Measurements from ENCODE around the gene NPTN.
"Not testable (repeated sequence)": the region's sequence is repeated elsewhere in the genome, so short reads cannot be mapped to it uniquely, and the experiment has no call there.

The NPTN gene

DNA sequence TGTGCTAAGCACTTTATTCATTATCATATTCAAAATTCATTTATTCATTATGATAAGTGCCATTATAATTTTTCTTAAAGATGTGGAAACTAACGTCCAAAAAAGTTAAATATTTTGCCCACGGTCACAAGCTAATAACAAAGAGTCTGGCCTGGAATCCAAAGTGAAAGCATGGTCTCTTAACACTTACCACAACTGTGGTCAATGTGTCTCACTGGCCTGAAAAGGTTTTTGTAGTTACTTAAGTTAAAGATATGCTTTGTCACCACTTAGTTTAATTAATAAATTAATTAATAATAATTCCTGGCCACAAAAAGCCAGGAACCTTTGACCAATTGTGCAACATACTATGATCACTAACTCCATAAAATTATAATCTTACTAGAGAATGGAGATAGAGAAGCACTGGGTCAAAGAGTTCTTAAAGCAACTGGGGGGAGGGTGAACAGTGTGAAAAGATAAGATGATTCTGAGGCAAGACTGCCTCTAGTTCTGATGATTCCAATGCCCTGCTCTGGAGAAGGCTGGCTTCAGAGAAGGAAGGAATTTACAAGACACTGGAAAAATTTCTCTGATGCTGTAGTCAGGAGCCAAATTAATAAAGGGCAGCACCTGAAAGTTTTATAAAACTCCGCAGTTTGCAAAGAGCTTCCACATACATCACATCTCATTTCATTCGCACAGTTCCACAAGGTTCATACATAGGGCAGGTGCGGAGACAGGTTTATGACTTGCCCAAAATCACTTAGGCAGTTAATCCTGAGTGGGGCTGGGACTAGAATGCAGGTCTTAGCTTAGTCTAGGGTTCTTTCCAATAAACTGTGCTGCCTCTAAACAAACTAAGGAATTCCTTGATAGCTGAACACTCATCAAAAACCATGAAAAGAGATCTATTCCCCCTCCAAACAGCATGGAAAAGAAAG, 32.5 kb downstream of the NPTN start:
- no peak for DNase-seq

DNA sequence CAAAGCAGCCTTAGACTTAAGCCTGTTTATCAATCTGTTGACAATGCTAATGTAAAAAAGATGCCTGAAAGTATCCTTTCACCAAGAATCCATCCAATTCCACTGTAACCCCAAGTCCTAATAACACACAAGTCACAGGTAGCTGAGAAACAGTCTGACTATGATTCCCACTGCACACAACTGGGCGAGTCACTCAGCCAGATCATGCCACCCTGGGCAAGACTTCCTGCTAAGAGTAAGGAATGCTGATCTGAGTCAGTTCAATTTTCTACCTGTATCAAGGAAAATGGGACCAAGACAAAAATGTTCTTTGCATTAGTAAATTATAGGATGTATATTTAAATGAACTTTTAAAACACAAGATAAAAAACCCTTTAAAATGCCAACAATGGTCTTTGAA, 33.3 kb downstream of the NPTN start:
- DNase-seq = no peak

DNA sequence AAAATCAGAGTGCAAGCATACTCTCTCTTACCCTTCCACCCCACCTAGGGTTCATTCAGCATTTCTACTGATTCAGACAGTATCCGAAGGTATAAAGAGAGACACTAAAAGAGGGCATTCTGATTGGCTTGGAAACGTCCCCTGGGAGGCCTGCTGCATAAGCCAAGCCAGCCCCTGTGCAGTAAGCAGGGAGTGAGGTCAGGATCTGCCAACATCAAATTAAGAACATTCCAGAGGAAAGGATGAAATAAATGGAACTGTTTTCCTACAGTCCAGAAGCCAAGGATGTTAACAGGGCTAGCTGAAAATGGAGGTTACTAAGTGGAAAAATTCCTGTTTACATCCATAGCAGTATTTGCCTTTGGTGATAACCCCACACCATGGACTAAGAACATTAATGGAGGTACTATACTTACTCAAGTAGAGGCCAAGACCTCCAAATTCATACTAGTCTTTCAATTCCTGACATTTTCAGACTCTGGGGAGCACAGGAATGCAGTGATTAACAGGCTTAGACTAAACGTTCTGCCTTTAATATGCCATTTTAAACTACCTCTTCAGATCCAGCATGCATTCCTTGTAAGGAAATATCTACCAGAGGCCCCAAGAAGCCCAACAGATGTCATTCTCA, 34.5 kb downstream of the NPTN start:
- no peak for DNase-seq

DNA sequence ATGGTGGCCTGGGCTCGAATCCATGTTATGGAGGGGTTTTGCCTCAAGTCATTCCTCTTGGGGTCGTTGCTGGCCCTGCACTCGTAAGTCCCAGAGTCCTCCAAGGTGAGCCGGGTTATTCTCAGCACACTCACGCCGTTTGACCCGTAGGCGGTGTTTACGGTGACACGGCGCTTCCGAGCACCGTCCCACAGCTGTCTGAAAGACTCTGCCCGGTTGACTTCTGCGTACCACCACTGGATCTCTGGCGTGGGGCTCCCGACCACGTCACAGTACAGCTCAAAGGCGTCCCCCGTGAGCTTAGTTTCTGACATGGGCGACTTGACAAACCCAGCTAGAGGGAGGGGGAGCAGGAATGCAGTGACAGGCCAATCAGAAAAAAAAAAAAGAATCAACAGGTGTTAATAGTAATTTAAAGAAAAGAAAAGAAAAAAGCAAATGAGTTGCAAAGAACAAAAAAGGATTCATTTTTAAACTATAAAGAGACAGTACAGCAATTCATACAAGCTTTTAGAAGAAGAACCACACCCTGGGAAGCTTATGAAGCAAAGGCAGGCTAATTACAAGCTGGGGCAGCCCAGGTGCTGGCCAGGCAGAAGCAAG, 36.1 kb downstream of the NPTN start:
- no peak for DNase-seq

DNA sequence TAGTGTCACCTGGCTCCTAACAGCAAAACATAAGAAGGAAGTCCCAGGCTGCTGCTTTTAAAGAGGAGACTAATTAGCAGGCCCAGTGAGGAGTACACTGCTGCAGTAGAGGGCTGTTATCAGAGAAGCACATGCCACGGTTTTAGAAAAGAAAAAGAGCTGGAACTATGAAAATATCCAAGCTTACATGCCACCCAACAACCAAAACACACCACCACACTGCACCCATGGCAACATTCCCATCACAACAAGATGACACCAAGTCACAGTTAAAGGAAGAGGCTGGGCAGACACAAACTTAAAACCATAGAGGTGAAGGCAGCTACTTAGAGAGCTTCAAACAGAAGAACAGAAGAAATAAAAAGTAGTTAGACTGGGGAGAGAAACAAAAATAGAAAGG, 37.0 kb downstream of the NPTN start:
- DNase-seq = no peak

DNA sequence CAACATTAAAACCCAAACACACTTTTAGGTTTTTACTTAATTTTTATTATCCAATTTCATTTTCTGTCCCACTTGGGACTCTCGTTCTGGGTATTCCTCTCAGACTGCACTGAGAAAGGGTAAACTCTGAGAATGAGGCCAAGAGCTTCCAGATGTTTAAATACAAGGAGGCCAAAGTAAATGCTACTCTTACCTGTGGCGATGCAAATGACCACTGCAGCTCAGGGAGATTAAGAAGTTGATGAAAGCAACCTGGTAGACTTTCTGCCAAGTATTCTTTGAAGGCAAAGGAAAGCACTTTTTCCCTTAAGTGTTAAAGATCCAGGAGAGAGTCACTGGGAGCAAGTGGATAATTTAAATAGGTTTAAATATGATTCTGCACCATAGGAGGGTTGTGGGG, 39.1 kb downstream of the NPTN start:
- DNase-seq = no peak

DNA sequence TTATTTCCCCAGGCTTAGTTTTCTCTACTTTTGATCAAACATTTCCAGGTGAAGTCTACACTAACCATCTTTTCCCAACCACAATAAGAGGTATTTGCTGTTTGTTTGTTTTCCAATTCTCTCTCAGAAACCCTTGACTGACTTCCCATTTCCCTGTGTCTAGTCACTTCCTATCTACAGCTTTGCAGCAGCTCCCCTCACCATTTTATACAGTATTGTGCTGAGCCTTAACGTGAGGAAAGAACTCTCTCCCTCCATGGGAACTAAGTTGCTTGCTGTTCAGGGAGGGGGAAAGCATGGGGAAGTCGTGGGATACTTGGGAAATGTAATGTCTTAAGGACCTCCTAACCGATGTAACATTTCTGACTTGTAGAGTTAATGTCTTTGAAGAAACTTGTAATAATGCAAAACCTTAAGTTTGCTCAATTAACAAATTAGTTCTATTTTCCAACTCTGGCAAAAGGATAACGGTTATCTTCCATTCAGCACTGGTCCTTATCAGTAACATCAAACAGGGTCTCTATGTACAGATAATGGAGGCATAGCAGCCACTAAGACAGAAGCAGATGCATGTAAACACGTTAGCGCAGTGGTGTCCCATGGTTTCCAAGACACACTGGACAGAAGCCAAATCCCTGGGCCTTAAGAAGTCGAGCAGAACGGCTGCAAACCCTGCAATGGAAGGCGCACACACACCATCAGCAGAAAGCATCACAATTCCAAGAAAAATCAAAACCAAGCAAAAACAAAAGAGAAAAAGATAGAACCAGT, 39.7 kb downstream of the NPTN start:
- DNase-seq = peak; percentile 20

DNA sequence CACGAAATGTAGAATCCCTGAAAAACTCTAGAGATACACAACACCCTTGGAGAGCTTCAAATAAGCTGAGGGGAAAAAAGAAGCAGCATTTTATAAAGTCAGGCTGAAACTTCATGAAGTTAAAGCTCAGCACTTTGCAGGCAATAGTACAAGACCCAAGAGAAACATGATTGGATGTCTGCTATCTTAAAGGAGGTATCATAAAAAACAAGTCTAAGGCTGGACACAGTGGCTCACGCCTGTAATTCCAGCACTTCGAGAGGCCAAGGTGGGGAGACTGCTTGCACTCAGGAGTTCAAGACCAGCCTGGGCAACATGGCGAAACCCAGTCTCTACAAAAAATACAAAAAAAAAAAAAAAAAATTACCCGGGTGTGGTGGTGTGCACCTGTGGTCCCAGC, 42.9 kb downstream of the NPTN start:
- DNase-seq = no peak

DNA sequence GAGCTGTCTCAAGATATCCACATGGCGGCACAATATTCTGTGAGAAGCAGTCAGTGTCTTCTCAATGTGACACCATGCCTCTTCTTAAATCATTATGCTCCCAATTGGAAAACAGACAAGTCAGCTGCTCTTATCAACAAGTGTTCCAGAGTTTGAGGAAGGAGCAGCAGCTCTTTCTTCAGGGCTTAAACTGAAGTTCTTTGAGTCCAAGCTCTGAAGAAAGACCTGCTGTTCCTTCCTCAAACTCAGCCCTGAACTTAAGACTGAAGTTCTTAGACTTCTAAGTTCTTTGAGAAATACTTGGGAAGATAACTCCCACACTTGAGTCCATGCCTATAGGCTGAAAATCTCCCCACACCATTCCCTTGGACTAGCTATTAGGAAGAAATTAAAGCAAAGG, 43.4 kb downstream of the NPTN start:
- DNase-seq = no peak

DNA sequence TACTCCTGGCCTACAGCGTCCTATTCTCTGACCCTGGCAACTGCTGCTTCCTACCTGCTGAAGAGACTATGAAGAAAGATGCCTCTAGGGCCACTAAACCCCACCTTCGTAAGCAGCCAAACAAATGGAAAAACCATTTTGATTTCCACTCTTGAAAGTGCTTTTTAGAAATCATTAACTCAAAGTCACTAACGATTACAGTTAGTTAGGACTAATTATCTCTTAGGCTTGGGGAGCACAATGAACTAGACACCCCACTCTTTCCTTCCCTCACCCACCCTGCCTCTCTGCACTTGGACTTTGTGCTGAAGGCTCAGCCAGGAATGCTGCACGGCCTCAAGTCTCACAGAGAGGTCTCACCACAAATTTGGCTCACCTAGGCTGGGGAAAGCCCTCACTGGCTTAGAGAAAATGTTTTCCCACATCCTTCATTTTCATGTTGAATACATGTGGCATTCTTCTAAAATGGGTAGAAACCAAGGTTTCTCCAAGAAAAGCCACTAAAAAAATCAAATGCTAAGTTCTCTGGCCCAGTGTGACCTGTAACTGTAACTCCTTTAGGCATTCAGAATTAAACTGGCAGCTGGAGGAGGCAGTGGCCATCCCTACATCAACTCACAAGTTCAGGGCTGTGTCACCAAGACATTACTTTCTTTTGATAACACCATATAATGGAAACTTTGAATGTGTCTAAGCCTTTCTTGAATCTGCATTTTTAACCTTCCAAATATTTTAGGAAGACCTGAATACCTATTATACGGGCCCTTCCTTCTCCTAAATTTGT, 47.1 kb downstream of the NPTN start:
- DNase-seq = no peak

DNA sequence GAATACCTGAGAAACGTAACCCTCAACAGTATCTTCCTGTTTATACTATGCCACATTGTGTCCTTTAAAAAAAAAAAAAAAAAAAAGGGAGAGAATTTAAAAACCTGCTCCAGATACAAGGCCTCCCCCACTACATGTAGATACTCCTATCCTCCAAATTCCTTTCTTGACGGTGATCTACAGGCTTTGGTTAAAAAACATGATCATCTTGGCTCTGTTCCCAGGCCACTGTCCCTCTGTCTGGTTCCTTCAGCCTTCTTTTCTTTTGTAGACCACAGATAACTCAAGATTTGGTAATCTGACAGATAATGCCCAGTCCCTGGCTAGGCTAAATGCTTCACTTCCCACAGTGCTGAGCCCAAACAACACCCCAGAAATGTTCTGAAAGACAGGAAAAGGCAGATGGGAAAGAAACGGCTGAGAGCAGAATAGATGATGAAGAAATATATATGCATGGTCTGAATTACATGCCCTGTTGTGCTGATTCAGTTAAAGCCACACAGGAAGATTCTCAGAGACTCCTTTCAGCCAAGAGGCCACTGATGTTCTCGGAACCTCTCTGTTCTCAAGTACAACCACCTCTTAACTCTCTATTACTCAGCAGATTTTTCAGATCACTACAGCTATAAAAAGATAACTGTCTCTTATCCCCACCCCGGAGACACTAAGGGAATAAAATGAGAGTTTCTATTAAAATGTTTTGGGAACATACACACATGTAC, 48.3 kb downstream of the NPTN start:
- DNase-seq = no peak

DNA sequence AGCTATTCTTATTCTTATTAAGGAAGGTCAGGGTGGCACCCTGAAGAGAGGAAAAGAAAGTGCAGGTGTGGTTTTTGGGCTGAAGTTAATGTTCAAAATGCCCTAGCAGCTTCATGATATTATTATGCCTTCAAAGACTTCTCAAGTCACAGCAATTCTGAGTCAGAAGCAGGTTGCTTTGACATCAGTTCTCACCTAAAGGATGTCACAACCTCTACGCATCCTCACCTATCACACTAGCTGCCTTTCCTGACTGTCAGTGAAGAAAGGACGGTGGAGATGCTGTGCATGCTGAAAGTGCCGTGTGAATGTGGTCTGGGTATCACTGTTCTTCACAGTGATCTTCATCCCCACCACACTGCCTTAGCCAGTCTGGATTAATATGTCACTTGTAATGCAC, 49.6 kb downstream of the NPTN start:
- no peak for DNase-seq

DNA sequence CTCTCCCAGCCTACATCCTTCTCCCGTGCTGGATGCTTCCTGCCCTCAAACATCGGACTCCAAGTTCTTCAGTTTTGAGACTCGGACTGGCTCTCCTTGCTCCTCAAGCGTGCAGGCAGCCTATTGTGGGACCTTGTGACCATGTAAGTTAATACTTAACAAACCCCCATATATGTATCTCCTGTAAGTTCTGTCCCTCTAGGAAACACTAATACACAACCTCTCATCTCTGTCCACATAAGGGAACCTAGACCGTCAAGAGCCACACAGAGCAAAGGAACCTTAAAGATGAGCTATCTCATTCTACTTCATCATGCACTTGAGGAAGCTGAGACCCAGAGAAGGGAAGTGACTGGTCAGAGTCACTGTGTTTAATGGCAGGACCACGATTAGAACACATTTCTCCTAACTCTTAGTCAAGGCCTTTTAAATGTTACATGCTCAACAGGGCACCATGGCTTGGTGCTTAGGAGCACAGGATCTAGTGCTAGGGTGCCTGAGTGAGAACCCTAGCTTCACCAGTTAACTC, 50.3 kb downstream of the NPTN start:
- DNase-seq = no peak

DNA sequence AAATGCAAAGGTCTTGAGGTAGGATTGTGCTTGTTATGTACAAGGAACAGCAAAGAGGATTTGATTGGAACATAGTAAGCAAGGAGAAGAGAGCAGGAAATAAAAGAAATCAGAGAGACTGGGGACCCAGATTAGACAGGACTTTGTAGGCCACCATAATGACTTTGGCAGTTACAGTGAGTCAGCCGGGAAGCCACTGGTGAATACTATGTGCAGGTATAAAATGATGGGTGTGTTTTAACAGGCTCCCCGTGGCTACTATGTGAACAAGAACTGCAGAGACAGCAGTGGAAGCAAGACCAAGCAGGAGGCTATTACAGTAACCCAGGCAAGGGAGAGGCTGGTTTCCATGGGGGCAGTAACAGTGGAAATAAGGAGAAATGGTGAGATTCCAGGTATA, 55.2 kb downstream of the NPTN start:
- no peak for DNase-seq

DNA sequence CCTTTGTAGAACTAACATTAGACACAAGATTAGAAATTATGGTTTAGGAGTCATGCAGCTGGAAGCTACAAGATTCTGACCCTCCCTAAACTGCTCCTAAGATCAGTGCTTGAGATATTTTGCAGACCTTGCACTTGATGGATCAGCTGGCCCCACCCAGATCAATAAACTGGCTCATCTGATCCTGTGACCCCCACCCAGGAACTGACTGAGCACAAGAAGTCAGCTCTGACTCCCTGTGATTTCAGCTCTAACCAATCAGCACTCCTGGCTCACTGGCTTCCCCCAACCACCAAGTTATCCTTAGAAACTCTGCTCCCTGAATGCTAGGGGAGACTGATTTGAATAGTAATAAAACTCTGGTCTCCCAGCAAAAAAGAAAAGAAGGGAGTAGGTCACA, 55.6 kb downstream of the NPTN start:
- not testable (repeated sequence) for DNase-seq

DNA sequence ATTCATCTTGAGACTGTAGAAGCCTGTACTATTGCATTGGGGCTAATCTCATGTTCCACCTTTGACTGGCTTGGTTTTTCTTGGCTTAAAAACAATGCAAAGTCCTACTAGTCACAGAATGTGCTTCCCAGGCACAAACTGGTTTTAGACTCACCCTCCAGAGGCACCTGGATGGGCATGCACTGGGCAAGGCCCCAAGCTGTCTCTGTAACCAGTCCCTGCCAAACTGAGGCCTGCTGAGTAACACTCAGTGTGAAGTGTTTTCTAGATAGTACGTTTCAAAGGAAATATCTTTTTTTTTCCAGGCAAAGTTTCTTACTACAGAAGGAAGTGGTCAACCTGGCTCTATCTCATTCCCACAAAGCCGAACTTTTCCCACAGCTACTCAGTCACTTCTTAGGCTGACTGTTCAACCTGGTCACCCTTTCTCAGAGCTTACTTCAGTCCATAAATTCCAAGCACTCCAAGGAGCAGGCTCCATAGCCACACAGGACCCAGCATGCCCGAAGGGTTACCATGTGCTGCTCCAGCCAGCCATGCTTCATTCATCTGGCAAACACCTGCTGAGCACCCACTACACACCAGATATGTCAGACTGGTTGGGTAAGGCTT, 57.4 kb downstream of the NPTN start:
- no peak for DNase-seq

DNA sequence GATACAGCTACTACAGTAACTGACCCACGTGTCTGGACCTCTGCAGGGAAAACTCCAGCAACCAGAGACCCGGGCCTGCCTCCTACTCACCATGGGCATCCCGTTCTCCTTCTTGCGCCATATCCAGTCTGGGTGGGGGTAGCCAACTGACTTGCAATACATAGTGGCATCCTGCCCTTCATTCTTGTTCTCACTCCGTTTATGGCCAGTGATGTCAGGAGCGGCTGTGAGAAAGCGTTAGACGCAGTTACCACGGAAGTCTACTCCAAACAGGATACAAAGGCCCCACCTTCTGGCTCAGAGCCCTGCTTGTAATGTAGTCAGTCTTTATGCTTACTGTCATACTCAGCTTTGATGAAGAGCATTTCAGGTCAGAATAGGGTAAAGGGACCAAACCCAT, 59.6 kb downstream of the NPTN start:
- DNase-seq = no peak

DNA sequence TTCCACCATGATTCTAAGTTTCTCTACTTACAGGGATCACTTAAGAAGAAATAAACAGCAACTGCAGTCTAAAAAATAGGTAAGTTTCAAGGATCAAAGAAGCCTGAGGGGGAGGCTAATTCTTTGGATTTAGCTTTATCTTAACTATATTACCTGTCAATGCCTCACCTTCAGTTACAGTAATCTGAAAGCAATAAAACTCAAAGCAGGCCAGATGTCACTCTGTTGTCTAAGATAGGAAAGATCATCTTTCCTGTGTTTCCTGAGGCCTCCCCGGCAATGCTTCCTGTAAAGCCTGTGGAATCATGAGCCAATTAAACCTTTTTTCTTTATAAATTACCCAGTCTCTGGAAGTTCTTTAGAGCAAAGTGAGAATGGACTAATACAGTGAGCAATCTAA, 60.2 kb downstream of the NPTN start:
- DNase-seq = no peak

DNA sequence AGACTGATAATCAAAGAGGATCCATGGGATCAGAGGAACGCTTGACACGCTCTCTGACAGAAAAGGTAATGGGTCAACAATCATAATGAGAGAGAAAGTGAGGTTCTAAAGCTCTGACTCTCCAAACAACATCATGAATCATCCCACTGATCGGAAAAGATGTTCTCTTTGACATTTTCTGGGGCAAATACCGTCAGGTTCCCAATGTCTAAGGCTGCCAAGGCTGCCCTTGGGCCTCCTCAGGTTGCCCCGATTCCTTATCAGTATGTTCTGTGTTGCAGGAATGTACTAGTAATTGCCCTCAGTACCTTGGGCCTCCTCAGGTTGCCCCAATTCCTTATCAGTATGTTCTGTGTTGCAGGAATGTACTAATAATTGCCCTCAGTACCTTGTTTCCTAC, 60.9 kb downstream of the NPTN start:
- DNase-seq = no peak

DNA sequence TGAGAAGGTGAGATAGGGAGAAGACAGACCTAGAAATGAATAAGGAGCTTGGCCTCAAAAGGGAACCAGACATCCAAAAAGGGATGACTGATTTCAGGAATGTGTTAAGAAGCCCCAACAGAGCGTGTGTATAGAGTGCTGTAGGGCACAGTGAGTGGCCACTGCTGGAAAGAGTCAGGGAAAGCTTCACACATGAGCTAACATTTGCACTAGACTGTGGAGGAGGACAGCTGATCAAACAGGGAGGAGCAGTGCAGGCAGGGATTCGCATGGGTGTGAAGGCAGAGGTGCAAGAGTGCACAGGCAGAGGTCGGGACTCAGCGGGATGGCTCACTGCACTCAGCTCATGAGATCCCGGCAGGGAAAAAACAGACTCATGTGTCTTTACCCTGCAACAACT, 61.8 kb downstream of the NPTN start:
- no peak for DNase-seq

DNA sequence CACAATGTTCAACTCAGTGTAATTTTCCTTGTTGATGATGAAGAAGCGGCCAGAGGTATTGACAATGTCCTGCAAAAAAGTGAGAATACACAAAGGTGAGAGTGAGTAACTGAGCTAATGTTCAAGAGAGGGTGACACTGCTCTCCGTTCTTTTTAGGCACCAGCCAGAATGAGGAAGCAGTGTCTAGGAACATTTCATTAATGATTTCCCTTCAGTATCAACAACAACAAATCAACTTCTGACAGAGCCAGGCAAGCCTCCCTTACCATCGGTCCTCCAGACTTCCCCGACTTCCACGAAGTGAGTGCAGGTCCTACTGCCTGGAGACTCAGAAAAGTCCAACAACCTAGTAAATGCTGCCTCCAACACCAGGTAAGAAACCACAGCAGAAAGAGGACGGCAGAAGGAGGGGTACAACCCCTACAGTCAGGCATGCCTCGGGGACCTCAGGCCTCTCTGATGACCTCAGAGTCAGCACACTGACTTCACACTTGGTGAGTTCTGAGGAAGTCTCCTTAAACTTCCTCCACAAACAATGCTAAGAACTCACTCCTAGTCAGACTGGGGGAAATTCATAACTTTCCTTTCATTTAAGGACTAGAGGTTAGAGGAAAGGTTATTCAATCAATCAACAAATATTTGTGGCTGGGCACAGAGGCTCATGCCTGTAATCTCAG, 62.7 kb downstream of the NPTN start:
- no peak for DNase-seq

All from NCI-H1105 (cell line).